Suprapubic skin (tissue), 3 donors: ENCODE measurements around the gene EGLN3.
"Not testable (repeated sequence)": the region's sequence is repeated elsewhere in the genome, so short reads cannot be mapped to it uniquely, and the experiment has no call there.

ENCODE experiments used
- POLR2AphosphoS5 ChIP-seq, 3 donors: sonication (generic); formaldehyde crosslinking; IDR thresholded peaks; one replicate each; pipeline ENCODE4 v1.6.1; 2017; ENCODE audit warnings: antibody characterized with exemption in 3 of 3
- TF ChIP-seq, protein P1 (sequence below), 2 donors: fragments of 200-600 bp in 1 of 2; fragments of 450-650 bp in 1 of 2; sonication (generic) in 1 of 2; IDR thresholded peaks; one replicate each; pipeline ENCODE4 v1.5.1; 2016 to 2019; ENCODE audit warnings: antibody characterized with exemption in 2 of 2, mild to moderate bottlenecking in 1 of 2, moderate library complexity in 1 of 2

DNA sequence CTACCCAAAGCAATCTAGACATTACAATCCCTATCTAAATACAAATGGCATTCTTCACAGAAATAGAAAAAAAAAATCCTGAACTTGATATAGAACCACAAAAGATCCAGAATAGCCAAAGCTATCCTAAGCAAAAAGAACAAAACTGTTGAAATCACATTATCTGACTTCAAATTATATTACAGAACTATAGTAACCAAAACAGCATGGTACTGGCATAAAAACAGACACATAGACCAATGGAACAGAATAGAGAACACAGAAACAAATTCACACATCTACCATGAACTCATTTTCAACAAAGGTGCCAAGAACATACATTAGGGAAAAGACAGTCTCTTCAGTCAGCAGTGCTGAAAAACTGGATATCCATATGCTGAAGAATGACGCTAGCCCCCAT is 19.0 kb upstream of the EGLN3 start:
- TF ChIP-seq POLR2AphosphoS5 (IDR thresholded peaks at IDR 0.05), result not testable (repeated sequence)
- TF ChIP-seq, protein P1, sequence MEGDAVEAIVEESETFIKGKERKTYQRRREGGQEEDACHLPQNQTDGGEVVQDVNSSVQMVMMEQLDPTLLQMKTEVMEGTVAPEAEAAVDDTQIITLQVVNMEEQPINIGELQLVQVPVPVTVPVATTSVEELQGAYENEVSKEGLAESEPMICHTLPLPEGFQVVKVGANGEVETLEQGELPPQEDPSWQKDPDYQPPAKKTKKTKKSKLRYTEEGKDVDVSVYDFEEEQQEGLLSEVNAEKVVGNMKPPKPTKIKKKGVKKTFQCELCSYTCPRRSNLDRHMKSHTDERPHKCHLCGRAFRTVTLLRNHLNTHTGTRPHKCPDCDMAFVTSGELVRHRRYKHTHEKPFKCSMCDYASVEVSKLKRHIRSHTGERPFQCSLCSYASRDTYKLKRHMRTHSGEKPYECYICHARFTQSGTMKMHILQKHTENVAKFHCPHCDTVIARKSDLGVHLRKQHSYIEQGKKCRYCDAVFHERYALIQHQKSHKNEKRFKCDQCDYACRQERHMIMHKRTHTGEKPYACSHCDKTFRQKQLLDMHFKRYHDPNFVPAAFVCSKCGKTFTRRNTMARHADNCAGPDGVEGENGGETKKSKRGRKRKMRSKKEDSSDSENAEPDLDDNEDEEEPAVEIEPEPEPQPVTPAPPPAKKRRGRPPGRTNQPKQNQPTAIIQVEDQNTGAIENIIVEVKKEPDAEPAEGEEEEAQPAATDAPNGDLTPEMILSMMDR (IDR thresholded peaks at IDR 0.05), result not testable (repeated sequence)
